Ovary (tissue), 9 donors: ENCODE results near the gene GLIS2. TPM values are rescaled to one million over a fixed set of nuclear protein-coding genes. Genes with fewer than 3 reads are reported as not detected.

Experiments
- DNase-seq, 5 donors: peaks; one replicate each; pipeline ENCODE4 v3.0.0-alpha.2; 2019 to 2020
- H3K27ac ChIP-seq, 2 donors: fragments of 200-600 bp; one replicate each; pipeline versions ENCODE4 v1.5.1 to v1.8.0; 2019 to 2022
- H3K27me3 ChIP-seq: fragments of 200-600 bp; one replicate; pipeline ENCODE4 v1.8.0; 2022
- H3K36me3 ChIP-seq: fragments of 200-600 bp; sonication (generic); one replicate; pipeline ENCODE4 v1.5.1; 2019
- H3K4me1 ChIP-seq: one replicate; pipeline ENCODE4 v1.8.1; 2013; ENCODE audit warnings: mild to moderate bottlenecking, moderate library complexity; ENCODE audit not compliant: insufficient read depth
- H3K4me3 ChIP-seq: fragments of 200-600 bp; sonication (generic); one replicate; pipeline ENCODE4 v1.5.1; 2017
- H3K9me3 ChIP-seq, 2 donors: fragments of 200-600 bp in 1 of 2; sonication (generic) in 1 of 2; one replicate each; pipeline versions ENCODE4 v1.5.1 to v1.8.1; 2013 to 2019; ENCODE audit warnings: mild to moderate bottlenecking in 1 of 2, moderate library complexity in 1 of 2
- EP300 ChIP-seq: sonication (generic); formaldehyde crosslinking; IDR thresholded peaks from one replicate; pipeline ENCODE4 v1.6.1; 2017; ENCODE audit warnings: antibody characterized with exemption
- POLR2A ChIP-seq: fragments of 450-650 bp; IDR thresholded peaks from one replicate; pipeline ENCODE4 v1.6.1; 2017; ENCODE audit warnings: antibody characterized with exemption, mild to moderate bottlenecking, moderate library complexity
- WGBS, 3 donors: extraction: QIAGEN DNeasy Blood & Tissue Kit in 1 of 3; methylation state at CpG; one replicate each; pipeline versions ENCODE4 v1.1.5 to v1.1.7; 2013 to 2017; 5-methylcytosine and 5-hydroxymethylcytosine counted together
- intact Hi-C, 4 donors: fragments of 100-400 bp; cut with DNase I; formaldehyde crosslinking; loops; one replicate each; pipeline versions ENCODE4 v1.11.0 to v1.15.1; 2022 to 2023
- polyA plus RNA-seq, 2 donors: library from polyadenylated mRNA; stranded (reverse); fragments of 200-250 nt in 1 of 2; fragments of 350-450 nt in 1 of 2; fragmentation: Illumina TruSeq in 1 of 2; extraction: RNeasy Lipid Tissue Mini Kit (QIAGEN cat#74804) in 1 of 2; gene quantifications; one replicate each; pipeline ENCODE4 v1.2.3, GENCODE V29; 2013 to 2014
- total RNA-seq, 7 donors: library from RNA; depleted of rRNA in 2 of 7; stranded (reverse); fragments of >200 nt in 2 of 7; fragmentation: NEBNext Ultra II Directional in 3 of 7; extraction: Animal tissue kit (Norgen Biotek cat#: 25700) in 3 of 7; gene quantifications; one replicate each; pipeline versions ENCODE4 v1.1.0 to v1.2.4, GENCODE V29; 2016 to 2023
- TF ChIP-seq, protein P1 (sequence below), 3 donors: fragments of 450-650 bp in 2 of 3; fragments of 200-600 bp in 1 of 3; IDR thresholded peaks; one replicate each; pipeline versions ENCODE4 v1.5.1 to v1.8.0; 2016 to 2022; ENCODE audit warnings: antibody characterized with exemption in 3 of 3, mild to moderate bottlenecking in 1 of 3
- donor health status: DM: no; HTN: no; CAD: no; lungs with moderate emphysema.
- donor health status: DM: no; HTN: no; CAD: no.
- donor health status: Bipolar disorder and iron deficiency.
- donor health status: DM: yes; HTN: yes; CAD: no.
- donor health status: DM: no; HTN: no; CAD: no.
- donor health status: DM: yes; HTN: yes; CAD: no.

GLIS2 gene
- total and polyA plus RNA-seq, 9 donors: 1.6 to 79.5 (median 38.4) TPM

DNA sequence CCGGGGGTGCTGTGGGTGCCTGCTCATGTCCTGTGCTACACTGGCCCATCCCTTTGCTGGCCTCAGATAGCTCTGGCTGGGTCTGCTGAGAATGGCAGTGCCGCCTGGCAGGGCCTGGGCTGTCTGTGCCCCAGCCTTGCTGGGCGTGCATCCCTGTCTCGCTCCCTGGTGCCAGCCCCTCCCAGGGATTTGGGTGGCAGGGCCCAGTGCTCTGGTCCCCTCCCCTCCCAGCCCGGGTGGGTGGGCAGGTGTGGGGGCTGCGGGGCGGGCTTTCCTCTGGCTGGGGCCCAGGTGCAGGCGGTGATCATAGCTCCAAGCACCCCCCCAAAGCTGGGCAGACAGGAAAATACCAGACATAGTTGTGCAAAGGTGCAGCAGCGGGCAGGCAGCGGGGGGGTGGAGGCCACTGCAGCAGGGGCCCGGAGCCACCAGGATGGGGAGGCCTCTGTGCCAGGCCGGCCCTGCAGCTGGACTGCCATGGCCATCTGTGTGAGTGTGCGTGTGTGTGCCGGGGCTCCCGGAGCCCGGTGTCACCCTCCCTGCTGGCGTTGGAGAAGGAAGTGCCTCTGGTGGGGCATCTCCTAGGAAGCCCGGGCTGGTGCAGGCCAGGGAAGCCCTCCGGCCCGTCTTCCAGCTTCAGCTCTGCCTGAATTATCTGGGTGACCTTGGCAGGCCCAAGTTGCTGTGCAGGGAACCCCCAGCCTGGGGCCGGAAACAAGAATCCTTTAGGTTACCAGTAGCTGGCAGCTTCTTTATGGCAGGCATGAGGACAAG is 7.4 kb downstream of the GLIS2 start:
- H3K4me3 ChIP-seq: no peak overlapping the region
- peak overlapping the region; percentile 39 to 88 for H3K27ac ChIP-seq
- intact Hi-C loops: loop anchor here in 2 of 4 donors (10.0 kb wide), 1 partner anchor 58 kb away; no protein-coding TSS in a partner anchor
- no peaks in the 10 kb centered on the region for H3K9me3 ChIP-seq
- DNase-seq: peak in 3 of 5 donors; percentile 37 to 49 (median 45)
- no peaks in the 10 kb centered on the region for H3K27me3 ChIP-seq
- peaks cover 44% of the 10 kb centered on the region for H3K4me1 ChIP-seq
- TF ChIP-seq, protein P1, sequence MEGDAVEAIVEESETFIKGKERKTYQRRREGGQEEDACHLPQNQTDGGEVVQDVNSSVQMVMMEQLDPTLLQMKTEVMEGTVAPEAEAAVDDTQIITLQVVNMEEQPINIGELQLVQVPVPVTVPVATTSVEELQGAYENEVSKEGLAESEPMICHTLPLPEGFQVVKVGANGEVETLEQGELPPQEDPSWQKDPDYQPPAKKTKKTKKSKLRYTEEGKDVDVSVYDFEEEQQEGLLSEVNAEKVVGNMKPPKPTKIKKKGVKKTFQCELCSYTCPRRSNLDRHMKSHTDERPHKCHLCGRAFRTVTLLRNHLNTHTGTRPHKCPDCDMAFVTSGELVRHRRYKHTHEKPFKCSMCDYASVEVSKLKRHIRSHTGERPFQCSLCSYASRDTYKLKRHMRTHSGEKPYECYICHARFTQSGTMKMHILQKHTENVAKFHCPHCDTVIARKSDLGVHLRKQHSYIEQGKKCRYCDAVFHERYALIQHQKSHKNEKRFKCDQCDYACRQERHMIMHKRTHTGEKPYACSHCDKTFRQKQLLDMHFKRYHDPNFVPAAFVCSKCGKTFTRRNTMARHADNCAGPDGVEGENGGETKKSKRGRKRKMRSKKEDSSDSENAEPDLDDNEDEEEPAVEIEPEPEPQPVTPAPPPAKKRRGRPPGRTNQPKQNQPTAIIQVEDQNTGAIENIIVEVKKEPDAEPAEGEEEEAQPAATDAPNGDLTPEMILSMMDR (IDR thresholded peaks at IDR 0.05): no peak
- TF ChIP-seq EP300 (no peak), POLR2A (no peak)
- 42 to 54% (median 48%) methylated on average over 17 to 21 of the region's 21 CpGs for WGBS, 3 donors
- no peaks in the 10 kb centered on the region for H3K36me3 ChIP-seq

DNA sequence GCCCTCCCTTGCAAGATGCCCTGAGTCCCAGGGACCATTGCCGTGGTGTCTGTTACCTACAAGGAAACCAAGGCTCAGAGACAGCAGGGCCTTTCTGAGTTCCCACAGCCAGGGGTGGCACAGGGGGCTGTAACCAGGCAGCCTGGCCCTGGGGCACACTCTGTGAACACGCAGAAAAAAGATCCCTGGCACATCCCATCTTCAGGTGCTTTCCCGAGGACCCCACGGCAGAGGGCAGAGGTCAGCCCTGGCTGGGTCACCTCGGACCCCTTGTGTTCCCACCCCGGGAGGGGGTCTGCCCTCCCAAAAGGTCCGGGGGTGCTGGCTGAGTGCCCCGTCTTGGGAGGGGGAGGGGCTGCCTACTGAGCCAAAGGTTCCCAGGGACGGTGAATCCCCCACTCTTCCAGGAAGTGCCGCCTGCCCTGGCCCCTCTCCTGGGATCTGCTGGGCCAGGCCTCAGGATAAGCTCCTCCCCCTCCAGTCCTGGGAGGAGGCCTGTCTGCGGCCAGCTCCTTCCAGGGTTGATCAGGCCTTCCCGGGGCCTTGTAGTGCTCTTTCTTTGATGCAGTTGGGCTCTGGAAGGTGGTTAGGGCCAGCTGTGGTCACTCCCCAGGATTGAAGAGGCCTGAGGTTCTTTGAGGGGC is 8.1 kb downstream of the GLIS2 start:
- WGBS, 3 donors: 1 to 9% (median 5%) methylated on average over 10 to 12 of the region's 12 CpGs
- no peak overlapping the region for H3K4me3 ChIP-seq

DNA sequence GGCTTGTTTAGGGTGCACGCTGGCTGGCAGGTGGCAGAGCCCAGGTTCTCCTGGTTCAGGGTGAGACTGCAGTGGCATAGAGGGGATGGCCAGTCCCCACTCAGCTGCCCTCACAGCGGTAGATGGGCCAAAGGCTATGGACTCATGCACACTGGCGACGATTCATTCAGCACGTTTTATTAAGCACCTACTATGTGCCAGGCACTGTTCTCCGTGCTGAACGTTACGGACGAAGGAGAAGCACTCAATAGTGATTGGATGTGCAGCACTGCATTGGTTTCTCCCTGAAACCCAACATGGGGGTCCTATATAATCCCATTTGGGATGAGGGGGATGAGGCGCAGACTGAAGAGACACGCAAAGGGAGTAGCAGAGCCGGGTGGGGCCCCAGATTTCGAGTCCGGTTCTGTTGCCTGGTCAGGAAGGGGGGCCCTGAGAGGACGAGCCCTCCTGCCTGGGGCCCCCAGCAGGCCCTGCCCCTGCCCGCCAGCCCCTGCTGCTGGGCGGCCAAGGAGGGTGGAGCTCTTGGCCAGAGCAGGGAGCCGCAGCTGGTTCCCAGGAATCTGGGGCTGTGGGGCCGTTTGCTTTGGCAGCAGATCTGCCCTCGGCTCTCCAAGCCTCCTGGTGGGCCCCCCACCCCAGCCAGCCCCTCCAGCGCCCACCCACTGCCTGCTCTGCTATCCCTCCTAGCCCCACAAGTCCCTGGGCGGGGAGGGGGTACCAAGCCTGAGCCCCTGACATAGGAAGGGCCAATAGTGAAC is 8.8 kb downstream of the GLIS2 start:
- Histone ChIP-seq H3K4me1 (peaks cover 50% of the 10 kb centered on the region), H3K36me3 (no peaks in the 10 kb centered on the region), H3K9me3 (no peaks in the 10 kb centered on the region), H3K27me3 (no peaks in the 10 kb centered on the region), H3K27ac (peak overlapping the region; percentile 39 to 88), H3K4me3 (no peak overlapping the region)
- TF ChIP-seq, protein P1 (IDR thresholded peaks at IDR 0.05): no peak
- no peak for TF ChIP-seq EP300
- no peak for TF ChIP-seq POLR2A
- peak in 2 of 5 donors; percentile 42 to 55 for DNase-seq
- 46 to 52% (median 49%) methylated on average over 22 of the region's 22 CpGs for WGBS, 3 donors
- intact Hi-C loops: loop anchor here (5.0 to 10.0 kb wide), 4 partner anchors 32 to 122 kb away; partner anchors contain the start of gene TFAP4 (in 1 of the 4)

More for the DNA sequence above, 8.1 kb downstream of the GLIS2 start:
- Histone ChIP-seq H3K27me3 (no peaks in the 10 kb centered on the region), H3K4me1 (peaks cover 49% of the 10 kb centered on the region), H3K36me3 (no peaks in the 10 kb centered on the region), H3K27ac (peak overlapping the region; percentile 39 to 88), H3K9me3 (no peaks in the 10 kb centered on the region)
- intact Hi-C loops: loop anchor here in 2 of 4 donors (10.0 kb wide), 1 partner anchor 59 kb away; no protein-coding TSS in a partner anchor
- TF ChIP-seq EP300 (no peak), POLR2A (no peak)
- TF ChIP-seq, protein P1 (IDR thresholded peaks at IDR 0.05): no peak
- DNase-seq: peak; percentile 79 to 84 (median 81)

DNA sequence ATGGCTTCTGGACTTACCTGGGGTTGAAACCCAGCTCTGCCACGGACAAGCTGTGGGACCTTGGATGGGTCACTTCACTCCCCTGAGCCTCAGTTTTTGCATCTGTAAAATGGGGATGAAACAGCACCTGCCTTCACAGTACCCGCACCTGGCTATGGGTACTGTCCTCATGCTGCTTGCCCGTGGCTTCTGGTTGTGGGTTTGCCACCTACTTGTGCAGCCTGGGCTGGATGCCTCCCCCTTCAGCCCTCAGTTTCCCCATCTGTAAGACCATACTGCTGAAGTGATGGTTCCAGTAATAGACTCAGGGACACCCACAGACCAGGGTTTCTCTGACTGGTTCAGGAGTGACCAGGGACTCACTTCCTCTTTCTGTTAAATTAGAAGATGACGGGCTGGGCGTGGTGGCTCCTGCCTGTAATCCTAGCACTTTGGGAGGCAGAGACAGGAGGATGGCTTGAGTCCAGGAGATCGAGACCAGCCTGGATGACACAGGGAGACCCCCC is 9.4 kb downstream of the GLIS2 start:
- no peaks in the 10 kb centered on the region for H3K27me3 ChIP-seq
- peak overlapping the region in 1 of 2 donors; percentile 88 for H3K27ac ChIP-seq
- no peak for DNase-seq
- no peaks in the 10 kb centered on the region for H3K36me3 ChIP-seq
- no peaks in the 10 kb centered on the region for H3K9me3 ChIP-seq
- no peak overlapping the region for H3K4me3 ChIP-seq
- intact Hi-C loops: loop anchor here (5.0 to 10.0 kb wide), 4 partner anchors 33 to 123 kb away; partner anchors contain the start of gene TFAP4 (in 1 of the 4)
- 73 to 82% (median 79%) methylated on average over 6 of the region's 6 CpGs for WGBS, 3 donors
- TF ChIP-seq, protein P1 (IDR thresholded peaks at IDR 0.05): no peak
- TF ChIP-seq EP300 (no peak), POLR2A (no peak)
- H3K4me1 ChIP-seq: peaks cover 45% of the 10 kb centered on the region
